GM18511 (cell line): ENCODE data around the gene PLXNA2.

ENCODE experiments used
- ATAC-seq: cut with Tn5 transposase; IDR thresholded peaks from one replicate; pipeline ENCODE4 v1.9.1; 2021; ENCODE audit warnings: mild to moderate bottlenecking, moderate library complexity; ENCODE audit not compliant: unreplicated experiment

Gene PLXNA2

DNA sequence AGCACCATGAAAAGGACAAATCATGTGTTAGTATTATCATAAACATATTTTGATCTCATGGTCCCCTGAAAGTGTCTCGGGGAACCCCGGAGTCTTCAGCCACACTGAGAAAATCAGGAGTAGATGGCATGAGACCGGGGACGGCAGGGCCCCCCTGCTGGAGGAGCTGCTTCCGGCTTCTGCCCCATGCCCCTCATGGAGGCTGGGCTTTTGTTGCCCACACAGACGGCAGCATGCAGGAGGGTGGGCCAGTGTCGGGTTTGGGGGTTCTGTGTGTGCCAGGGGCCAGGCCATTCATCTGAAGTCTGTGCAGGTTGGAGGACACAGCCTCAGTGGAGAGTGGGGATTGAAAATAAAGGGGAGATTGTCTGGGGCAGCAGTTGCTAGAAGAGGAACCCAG is 258.2 kb downstream of the PLXNA2 start:
- no peak for ATAC-seq

DNA sequence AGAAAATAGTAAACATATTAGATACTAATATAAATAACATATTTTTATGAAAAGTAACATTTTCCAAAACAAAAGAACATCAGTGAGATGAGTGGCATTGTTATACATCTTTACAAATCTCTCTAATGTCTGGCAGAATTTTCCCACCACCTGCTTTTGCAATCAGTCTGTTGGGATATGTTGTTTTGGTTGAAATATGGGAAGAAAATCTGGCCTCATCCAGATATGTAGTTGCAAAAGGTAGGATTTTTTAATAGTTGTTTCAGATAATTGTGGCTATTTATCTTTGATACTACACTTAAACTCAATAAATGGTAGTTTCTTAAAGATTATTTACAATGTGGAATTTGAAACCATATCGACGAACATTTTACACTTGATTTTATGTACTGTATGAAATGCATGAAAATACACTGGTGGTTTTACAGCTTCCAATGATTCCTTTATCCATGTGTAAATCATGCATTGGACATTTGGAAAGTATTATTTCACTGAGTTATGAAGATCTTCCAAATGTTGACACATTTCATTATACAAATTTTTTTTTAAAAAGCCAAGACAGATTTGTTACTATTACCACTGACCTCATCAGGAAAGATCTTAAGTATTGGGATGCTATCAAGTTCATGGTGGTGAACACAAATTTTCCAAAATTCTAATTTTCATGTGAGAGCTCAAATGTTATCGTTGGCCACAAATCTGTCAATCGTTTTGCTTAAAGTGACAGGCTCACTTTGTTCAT is 259.2 kb downstream of the PLXNA2 start:
- ATAC-seq: no peak

DNA sequence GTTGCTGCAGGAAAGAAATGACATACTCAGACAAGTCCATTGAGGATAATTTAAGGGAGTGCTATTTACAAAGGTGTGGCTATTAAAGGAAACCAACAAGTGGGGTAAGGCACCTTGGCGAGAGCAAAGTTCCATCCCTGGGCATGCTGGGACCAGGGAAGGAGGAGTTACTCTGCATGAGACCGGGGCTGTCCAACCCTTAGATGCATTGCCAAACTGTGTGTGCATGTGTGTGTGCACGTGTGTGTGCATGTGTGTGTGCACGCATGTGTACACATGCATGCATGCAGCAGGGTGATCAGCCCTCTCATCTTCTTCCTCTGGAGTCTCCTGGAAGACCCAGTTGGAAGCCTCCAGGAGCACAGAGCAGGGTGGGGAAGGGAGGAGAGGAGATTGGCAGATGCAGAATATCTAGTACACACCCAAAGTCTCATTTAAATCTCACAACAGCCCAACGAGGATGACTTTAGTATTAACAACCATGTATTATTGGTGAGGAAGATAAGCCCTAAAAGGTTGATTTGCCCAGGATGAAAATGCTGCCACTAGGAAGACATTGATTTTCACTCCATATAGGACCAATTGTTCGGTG is 261.0 kb downstream of the PLXNA2 start:
- ATAC-seq: no peak

DNA sequence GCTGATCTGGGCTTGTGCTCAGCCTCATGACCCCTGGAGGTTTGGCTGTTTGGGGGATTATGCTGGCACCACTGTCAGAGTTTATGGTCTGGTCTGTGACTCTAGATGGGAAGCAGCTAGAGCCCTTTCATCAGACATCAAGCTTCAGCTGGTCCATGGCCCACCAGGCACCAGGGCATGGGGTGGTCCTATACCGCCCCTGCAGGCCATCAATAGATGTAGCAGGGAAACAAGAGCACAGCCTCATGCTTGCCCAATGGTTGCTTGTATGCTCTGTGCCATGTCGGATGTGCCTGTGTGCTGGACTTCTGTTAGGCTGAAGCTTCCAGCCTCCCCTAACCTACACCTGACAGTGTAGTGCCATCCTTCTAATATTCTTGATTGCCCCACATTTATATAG is 262.2 kb downstream of the PLXNA2 start:
- ATAC-seq: no peak

DNA sequence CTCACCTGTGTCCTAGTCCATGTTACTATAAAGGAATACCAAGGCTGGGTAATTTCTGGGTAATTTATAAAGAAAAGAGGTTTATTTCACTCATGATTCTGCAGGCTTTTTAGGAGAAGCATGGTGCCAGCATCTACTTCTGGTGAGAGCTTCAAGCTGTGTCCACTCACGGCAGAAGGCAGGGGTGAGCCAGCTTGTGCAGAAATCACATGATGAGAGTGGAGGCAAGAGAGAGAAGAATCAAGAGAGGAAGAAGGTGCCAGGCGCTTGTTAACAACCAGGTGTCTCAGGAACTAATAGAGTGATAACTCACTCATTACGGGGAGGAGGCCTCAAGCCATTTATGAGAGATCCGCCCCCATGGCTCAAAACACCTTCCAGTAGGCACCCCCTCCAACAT is 265.7 kb downstream of the PLXNA2 start:
- no peak for ATAC-seq

DNA sequence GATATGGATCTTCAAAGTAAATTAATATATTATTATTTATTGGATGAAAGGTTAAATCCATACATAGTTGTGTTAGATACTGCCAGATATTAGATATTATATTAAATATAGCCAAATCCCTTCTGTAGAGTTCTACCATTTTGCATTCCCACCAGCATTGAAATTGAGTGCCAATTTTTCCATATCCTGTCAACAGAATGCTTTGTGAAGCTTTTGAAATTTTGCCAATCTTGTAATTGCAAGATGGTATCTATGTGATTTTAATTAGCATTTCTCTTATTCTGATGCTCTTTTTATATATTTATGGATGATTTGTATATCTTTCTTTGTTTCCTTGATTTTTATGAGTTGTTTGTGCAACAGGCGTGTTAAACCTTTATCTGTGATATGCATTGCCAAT is 266.3 kb downstream of the PLXNA2 start:
- no peak for ATAC-seq

DNA sequence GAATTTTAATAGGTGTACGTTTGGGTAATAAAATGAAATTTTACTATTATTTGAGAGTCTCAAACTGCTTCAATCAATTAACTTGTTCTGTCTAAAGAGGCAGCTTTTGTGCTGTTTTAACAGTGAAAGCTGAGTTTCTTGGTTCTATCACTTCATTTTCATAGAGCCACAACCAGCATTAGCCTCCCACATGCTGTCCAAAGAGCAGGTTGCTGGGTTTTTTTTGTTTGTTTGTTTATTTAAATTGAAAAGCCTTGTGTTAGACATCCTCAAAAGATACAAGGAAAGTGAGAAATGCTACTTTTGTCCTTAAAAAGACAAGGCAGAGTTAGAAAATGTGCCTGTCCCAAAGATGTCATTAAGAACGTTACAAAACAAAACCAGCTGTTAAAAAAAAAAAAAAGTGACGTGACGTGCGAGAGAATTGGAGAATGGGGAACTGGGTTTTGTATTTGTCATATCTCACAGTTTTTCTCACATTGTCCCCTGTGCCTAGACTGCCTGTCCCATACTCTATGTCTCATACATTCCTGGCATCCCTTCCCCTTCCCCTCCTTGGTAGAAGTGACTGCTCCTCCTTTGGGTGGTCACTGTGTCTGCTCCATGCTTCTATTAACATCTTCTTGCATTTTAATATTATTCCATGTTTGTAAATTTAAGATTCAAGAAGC is 270.2 kb downstream of the PLXNA2 start:
- ATAC-seq: no peak

DNA sequence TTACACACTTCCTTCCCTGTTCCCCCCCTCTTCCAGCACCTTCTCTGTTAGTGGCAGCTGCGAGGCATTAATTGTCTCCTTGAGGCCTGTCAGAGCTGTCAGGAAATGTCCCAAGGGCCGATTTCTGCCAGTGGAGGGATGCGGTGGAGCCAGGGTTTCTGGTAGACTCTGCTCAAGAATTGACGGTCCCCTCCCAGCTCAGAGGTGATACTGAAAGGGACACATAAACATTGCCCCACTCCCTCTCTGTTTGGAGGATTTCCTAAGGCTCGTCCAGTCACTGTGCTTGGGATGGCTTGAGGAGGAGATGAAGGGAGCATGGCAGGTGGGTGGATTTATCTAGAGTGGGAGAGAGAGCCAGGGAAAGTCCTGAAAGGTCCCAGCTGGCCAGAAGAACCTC is 271.8 kb downstream of the PLXNA2 start:
- ATAC-seq: no peak
